H54 (cell line): ENCODE results near the gene CYTH4.

Source experiments
- DNase-seq: peaks from one replicate; pipeline ENCODE4 v3.0.0; 2011; ENCODE audit warnings: low spot score, mixed read lengths; ENCODE audit not compliant: insufficient read length
- FAIRE-seq: peaks from 3 replicates; lab custom pipeline; 2011; peaks lifted over from hg19 to GRCh38; lab: Jason Lieb, UNC
- POLR2A ChIP-seq: IDR thresholded peaks from 2 replicates; pipeline ENCODE4 v1.6.1; 2011; ENCODE audit warnings: low read depth, mild to moderate bottlenecking, low read length

The CYTH4 gene

DNA sequence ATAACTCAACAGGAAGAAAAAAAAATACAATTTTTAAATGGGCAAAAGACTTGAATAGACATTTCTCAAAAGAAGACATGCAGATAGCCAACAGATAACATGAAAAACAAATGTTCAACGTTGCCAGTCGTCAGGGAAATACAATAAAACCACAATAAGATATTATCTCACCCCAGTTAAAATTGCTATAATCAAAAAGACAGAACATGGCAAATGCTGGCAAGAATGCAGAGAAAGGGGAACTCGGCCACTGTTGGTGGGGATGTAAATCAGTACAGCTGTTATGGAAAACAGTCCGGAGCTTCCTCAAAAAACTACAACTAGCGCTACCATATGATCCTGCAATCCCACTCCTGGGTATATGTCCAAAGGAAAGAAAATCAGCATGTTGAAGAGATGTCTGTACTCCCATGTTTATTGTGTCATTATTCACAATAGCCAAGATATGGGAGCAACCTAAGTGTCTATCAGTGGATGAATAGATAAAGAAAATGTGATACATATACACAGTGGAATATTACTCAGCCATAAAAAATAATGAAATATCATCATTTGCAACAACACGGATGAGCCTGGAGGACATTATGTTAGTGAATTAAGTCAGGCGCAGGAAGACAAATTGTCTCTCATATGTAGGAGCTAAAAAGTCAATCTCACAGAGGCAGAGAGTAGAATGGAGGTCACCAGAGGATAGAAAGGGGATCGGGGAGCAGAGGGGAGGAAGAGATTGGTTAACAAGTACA, 12.2 kb upstream of the CYTH4 start:
- no peak for TF ChIP-seq POLR2A
- no peak for DNase-seq
- no peak for FAIRE-seq

DNA sequence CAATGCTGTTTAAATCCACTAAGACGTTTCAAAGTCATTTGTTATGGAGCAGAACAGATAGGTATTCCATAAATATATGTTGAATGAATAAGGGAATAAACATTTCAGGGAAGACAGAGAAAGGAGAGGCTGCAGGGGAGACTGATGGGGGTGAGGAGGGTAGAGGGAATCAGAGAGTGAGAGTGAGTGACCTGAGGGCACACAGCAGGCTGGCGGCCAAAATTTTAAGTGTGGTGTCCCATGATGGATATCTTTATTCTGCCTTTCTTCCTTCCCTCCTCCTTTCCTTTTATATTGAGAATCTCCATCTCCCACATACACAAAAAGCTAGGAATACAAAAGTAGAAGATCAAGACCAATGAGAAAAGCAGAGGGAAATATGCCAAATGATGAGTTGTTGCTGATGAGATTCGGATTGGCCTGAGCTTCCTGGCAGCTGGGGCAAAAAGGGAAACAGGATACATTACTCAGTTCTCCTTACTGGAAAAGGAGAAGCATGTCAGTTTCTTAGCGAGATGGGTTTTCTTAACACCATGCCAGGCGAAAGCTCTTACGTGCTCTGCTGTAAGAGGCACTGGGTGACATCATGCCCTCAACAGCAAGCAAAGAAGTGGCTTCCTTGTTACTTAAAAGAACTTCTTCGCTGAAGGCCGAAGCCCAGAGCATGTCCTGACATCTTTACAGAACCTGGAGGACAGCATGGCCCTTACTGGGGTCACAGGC, 11.2 kb upstream of the CYTH4 start:
- FAIRE-seq (no peak), DNase-seq (no peak)
- TF ChIP-seq POLR2A, result no peak

GRCh38 chr22:37273126-37273845, 9.0 kb upstream of the CYTH4 start:
- TF ChIP-seq POLR2A, result no peak
- FAIRE-seq, result no peak
- no peak for DNase-seq

DNA sequence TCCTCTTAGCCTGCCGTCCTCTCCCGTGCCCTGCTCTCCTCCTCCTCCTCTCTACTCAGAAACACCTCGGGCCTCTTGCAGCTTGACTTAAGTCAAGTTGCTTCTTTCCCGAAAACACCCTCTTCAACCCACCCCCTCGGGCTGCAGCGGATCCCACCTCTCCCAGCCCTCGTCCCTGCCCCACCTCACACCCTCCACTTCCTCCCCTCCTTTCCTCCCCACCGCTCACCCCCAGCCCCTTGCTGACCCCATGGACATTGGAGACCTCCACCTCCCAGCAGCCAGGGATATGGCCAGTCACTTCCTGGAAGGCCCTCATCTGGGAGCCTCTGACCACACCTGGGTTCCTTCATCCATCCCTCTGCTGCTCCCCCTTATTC, 8.5 kb upstream of the CYTH4 start:
- no peak for TF ChIP-seq POLR2A
- no peak for DNase-seq
- no peak for FAIRE-seq

- DNase-seq (no peak), FAIRE-seq (no peak)
- TF ChIP-seq POLR2A, result no peak
Measured at GRCh38 chr22:37274380-37274862, 7.9 kb upstream of the CYTH4 start.

DNA sequence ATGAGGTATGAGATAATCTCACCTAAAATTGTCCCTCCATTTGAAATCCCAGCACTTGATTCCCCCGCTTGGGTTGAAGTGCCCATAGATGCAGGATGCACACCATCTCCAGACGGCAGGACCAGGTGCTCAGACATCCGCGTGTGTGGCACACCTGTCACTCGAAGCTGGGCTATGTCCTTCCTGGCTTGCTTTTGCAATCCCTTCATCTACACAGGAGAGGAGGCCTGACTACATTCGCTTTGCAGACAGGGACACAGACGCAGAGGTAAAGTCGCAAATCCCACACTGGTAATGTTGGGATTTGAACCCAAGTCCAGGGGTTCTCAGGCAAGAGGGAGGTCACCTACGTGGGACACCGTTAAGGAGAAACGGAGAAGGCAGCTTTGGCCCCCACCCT, 7.2 kb upstream of the CYTH4 start:
- TF ChIP-seq POLR2A, result no peak
- DNase-seq (no peak), FAIRE-seq (no peak)

DNA sequence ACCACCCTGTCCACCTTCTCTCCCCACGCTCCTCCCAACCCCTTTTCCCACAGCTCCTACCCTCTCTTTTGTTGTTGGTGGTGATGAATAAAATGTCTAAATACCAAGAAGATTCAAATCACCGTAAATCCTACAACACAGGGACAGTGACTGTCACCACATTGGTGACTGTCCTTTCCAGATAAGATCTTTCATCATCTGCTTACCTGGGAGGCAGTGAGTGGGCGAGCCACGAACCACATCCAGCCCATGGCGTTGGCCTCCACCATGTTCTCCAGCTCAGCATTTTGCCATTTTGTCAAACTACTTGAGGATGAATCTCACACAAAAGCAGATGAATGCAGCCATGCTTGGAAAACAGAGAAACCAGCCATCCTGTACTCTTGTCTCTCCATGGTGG, 6.7 kb upstream of the CYTH4 start:
- DNase-seq (no peak), FAIRE-seq (no peak)
- no peak for TF ChIP-seq POLR2A

DNA sequence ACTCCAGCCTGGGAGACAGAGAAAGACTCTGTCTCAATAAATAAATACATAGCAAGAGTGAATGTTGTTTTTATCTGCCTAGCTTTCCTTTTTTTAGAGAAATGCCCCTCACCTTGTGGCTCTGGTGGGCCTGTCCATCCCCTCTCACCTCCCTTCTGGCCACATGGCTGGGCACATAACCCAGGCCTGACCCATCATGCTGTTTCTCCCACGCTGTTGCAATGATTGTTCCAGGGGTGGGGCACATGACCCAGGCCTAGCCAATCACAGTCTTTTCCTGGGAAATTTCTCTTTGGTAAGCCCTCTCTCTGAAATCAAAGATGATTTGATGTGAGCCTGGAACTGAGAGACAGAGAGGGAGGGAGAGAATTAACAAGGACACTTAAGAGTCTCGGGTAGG, 5.5 kb upstream of the CYTH4 start:
- no peak for DNase-seq
- no peak for FAIRE-seq
- TF ChIP-seq POLR2A, result no peak

DNA sequence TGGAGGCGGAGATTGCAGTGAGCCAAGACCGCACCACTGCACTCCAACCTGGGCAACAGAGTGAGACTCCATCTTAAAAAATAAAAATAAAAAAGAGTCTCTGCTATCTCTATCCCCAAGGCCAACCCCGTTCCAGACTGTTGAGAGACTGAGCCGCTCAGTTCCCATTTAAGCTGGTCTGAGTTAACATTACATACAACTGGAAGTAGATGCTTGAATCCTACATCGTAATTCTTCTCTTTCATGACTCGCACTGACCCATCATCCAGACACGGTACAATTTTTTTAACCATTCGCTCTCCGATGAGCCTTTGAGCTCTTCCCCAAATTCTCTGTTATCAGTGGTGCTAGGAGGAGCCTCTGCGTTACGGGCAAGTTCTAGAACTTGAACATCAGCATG, 4.9 kb upstream of the CYTH4 start:
- FAIRE-seq, result no peak
- no peak for TF ChIP-seq POLR2A
- DNase-seq, result no peak

GRCh38 chr22:37278261-37278660, 4.0 kb upstream of the CYTH4 start:
- no peak for TF ChIP-seq POLR2A
- FAIRE-seq, result no peak

GRCh38 chr22:37279331-37280181, 2.8 kb upstream of the CYTH4 start:
- no peak for TF ChIP-seq POLR2A
- FAIRE-seq, result no peak
- DNase-seq, result no peak

More at GRCh38 chr22:37278261-37278660, 4.0 kb upstream of the CYTH4 start:
- DNase-seq, result no peak

GRCh38 chr22:37280718-37281117, 1.6 kb upstream of the CYTH4 start:
- no peak for FAIRE-seq
- no peak for TF ChIP-seq POLR2A
- DNase-seq, result no peak

GRCh38 chr22:37281195-37281594, 1.1 kb upstream of the CYTH4 start:
- FAIRE-seq (no peak), DNase-seq (no peak)
- no peak for TF ChIP-seq POLR2A
